Neural cell (in vitro differentiated cells): Measurements from ENCODE around the gene RAPGEF5. TPM values are rescaled to one million over a fixed set of nuclear protein-coding genes. Genes with fewer than 3 reads are reported as not detected.

ENCODE experiments used
- H2AFZ ChIP-seq: fragments of 200-600, 300-800 bp; sonication (generic), shearing (Covaris generic); 2 replicates; pipeline ENCODE4 v1.6.0; 2014; ENCODE audit warnings: low read depth, mild to moderate bottlenecking, antibody characterized with exemption, low read length, moderate library complexity
- H3F3A ChIP-seq: fragments of 200-600 bp; shearing (Covaris generic); 2 replicates; pipeline ENCODE4 v1.6.1; 2016; ENCODE audit warnings: mild to moderate bottlenecking, moderate library complexity, mixed read lengths, antibody characterized with exemption, low read length; ENCODE audit not compliant: insufficient read depth, poor library complexity, severe bottlenecking
- H3K27ac ChIP-seq: fragments of 200-600, 300-800 bp; sonication (generic), shearing (Covaris generic); 2 replicates; pipeline ENCODE4 v1.5.1; 2014; ENCODE audit warnings: mild to moderate bottlenecking, low read length, moderate library complexity
- H3K27me3 ChIP-seq: fragments of 300-800, 200-600 bp; sonication (generic), shearing (Covaris generic); 2 replicates; pipeline ENCODE4 v1.6.0; 2014; ENCODE audit warnings: mild to moderate bottlenecking, low read depth, low read length, moderate library complexity; ENCODE audit not compliant: insufficient read depth
- H3K36me3 ChIP-seq: fragments of 300-800, 200-600 bp; sonication (generic), shearing (Covaris generic); 2 replicates; pipeline ENCODE4 v1.5.1; 2014; ENCODE audit warnings: mild to moderate bottlenecking, antibody characterized with exemption, low read length, moderate library complexity; ENCODE audit not compliant: insufficient read depth
- H3K4me2 ChIP-seq: fragments of 300-800, 200-600 bp; sonication (generic), shearing (Covaris generic); 2 replicates; pipeline ENCODE4 v1.6.0; 2014; ENCODE audit warnings: mild to moderate bottlenecking, low read length
- H3K4me3 ChIP-seq: fragments of 300-800, 200-600 bp; sonication (generic), shearing (Covaris generic); 2 replicates; pipeline ENCODE4 v1.5.1; 2014; ENCODE audit warnings: mild to moderate bottlenecking, low read length, moderate library complexity
- H3K79me2 ChIP-seq: fragments of 200-600 bp; shearing (Covaris generic); replicated peaks from 2 replicates; pipeline ENCODE4 v1.6.0; 2014; ENCODE audit warnings: mild to moderate bottlenecking, low read length, moderate library complexity; ENCODE audit not compliant: insufficient read depth
- H3K9ac ChIP-seq: fragments of 300-800, 200-600 bp; sonication (generic), shearing (Covaris generic); 2 replicates; pipeline ENCODE4 v1.6.1; 2016; ENCODE audit warnings: mild to moderate bottlenecking, low read length, mixed read lengths
- H3K9me2 ChIP-seq: fragments of 200-600 bp; shearing (Covaris generic); 2 replicates; pipeline ENCODE4 v1.6.1; 2016; ENCODE audit warnings: mild to moderate bottlenecking, low read length, mixed read lengths; ENCODE audit not compliant: insufficient read depth
- H3K9me3 ChIP-seq: fragments of 200-600, 300-800 bp; sonication (generic), shearing (Covaris generic); 2 replicates; pipeline ENCODE4 v1.6.1; 2016; ENCODE audit warnings: mild to moderate bottlenecking, mixed run types, low read length, moderate library complexity, mixed read lengths
- H4K20me1 ChIP-seq: fragments of 200-600 bp; shearing (Covaris generic); 2 replicates; pipeline ENCODE4 v1.6.1; 2016; ENCODE audit warnings: mild to moderate bottlenecking, mixed run types; ENCODE audit not compliant: insufficient read depth
- CTCF ChIP-seq: fragments of 450-650 bp; IDR thresholded peaks from 2 replicates; pipeline ENCODE4 v1.5.1; 2014; ENCODE audit warnings: antibody characterized with exemption, mild to moderate bottlenecking, moderate library complexity; ENCODE audit not compliant: poor library complexity, severe bottlenecking
- EP300 ChIP-seq: fragments of 450-650 bp; conservative IDR thresholded peaks from 2 replicates; pipeline ENCODE4 v1.6.1; 2014; ENCODE audit warnings: antibody characterized with exemption, mild to moderate bottlenecking, moderate library complexity; ENCODE audit not compliant: poor library complexity, severe bottlenecking
- EZH2 ChIP-seq: fragments of 200-600, 300-800 bp; shearing (Covaris generic), sonication (generic); IDR thresholded peaks from 2 replicates; pipeline ENCODE4 v1.6.1; 2014; ENCODE audit warnings: antibody characterized with exemption, low read length, borderline replicate concordance, mild to moderate bottlenecking; ENCODE audit not compliant: insufficient read depth, poor library complexity, severe bottlenecking
- MXI1 ChIP-seq: fragments of 450-650 bp; conservative IDR thresholded peaks from 2 replicates; pipeline ENCODE4 v1.6.1; 2014; ENCODE audit warnings: antibody characterized with exemption, mild to moderate bottlenecking; ENCODE audit not compliant: poor library complexity, severe bottlenecking
- POLR2AphosphoS5 ChIP-seq: IDR thresholded peaks from 2 replicates; pipeline ENCODE4 v1.6.1; 2012
- RAD21 ChIP-seq: fragments of 450-650 bp; conservative IDR thresholded peaks from 2 replicates; pipeline ENCODE4 v1.6.1; 2014; ENCODE audit warnings: antibody characterized with exemption, mild to moderate bottlenecking, moderate library complexity
- SMC3 ChIP-seq: fragments of 450-650 bp; conservative IDR thresholded peaks from 2 replicates; pipeline ENCODE4 v1.6.1; 2014; ENCODE audit warnings: antibody characterized with exemption, mild to moderate bottlenecking, moderate library complexity; ENCODE audit not compliant: poor library complexity
- TAF1 ChIP-seq: IDR thresholded peaks from 2 replicates; pipeline ENCODE4 v1.6.1; 2012; ENCODE audit warnings: low read depth
- polyA plus RNA-seq: library from polyadenylated mRNA; depleted of rRNA; stranded (reverse); fragments of >200 nt; gene quantifications from 2 replicates; pipeline ENCODE4 v1.2.3, GENCODE V29; 2014

The RAPGEF5 gene
- polyA plus RNA-seq, 1 donor from 2014 or later, result 48.0 TPM

- Histone ChIP-seq H3K4me2 (no peak overlapping the region), H3K9ac (no peak overlapping the region), H3F3A (no peaks in the 10 kb centered on the region), H4K20me1 (no peaks in the 10 kb centered on the region), H3K36me3 (no peaks in the 10 kb centered on the region), H3K4me3 (no peak overlapping the region), H3K79me2 (no peaks in the 10 kb centered on the region), H2AFZ (no peak overlapping the region), H3K27me3 (no peaks in the 10 kb centered on the region), H3K27ac (no peak overlapping the region), H3K9me3 (no peaks in the 10 kb centered on the region), H3K9me2 (no peaks in the 10 kb centered on the region)
- TF ChIP-seq EP300 (no peak), RAD21 (no peak), SMC3 (no peak), CTCF (no peak), POLR2AphosphoS5 (no peak), EZH2 (no peak)
Measured at GRCh38 chr7:22275661-22276060, 81.3 kb downstream of the RAPGEF5 start.

GRCh38 chr7:22271311-22271710 lies 85.6 kb downstream of the RAPGEF5 start:
- H3K4me3 ChIP-seq, result no peak overlapping the region
- no peaks in the 10 kb centered on the region for H3K9me2 ChIP-seq
- no peak overlapping the region for H3K4me2 ChIP-seq
- H2AFZ ChIP-seq, result no peak overlapping the region
- no peak overlapping the region for H3K9ac ChIP-seq
- no peaks in the 10 kb centered on the region for H4K20me1 ChIP-seq
- H3K27me3 ChIP-seq, result no peaks in the 10 kb centered on the region
- H3F3A ChIP-seq, result no peaks in the 10 kb centered on the region
- TF ChIP-seq SMC3, result no peak
- no peak for TF ChIP-seq POLR2AphosphoS5
- H3K9me3 ChIP-seq, result no peaks in the 10 kb centered on the region
- H3K27ac ChIP-seq, result no peak overlapping the region
- H3K79me2 ChIP-seq, result no peaks in the 10 kb centered on the region
- no peaks in the 10 kb centered on the region for H3K36me3 ChIP-seq

- Histone ChIP-seq H3K4me3 (no peak overlapping the region), H4K20me1 (no peaks in the 10 kb centered on the region), H3K9ac (no peak overlapping the region), H3F3A (no peaks in the 10 kb centered on the region), H3K36me3 (no peaks in the 10 kb centered on the region), H2AFZ (no peak overlapping the region), H3K27me3 (no peaks in the 10 kb centered on the region), H3K27ac (no peak overlapping the region), H3K79me2 (no peaks in the 10 kb centered on the region), H3K4me2 (no peak overlapping the region), H3K9me3 (no peaks in the 10 kb centered on the region), H3K9me2 (no peaks in the 10 kb centered on the region)
- TF ChIP-seq MXI1 (no peak), CTCF (no peak), TAF1 (no peak), RAD21 (no peak)
Measured at GRCh38 chr7:22270371-22270770, 86.6 kb downstream of the RAPGEF5 start.
